Activated CD4-positive, alpha-beta memory T cell treated with anti-CD3 and anti-CD28 coated beads, Interleukin-2, amount 10 ng/mL, durations not matched to agents 7 days and 5 days (primary cell): Measurements from ENCODE around the gene MICAL2. TPM values are rescaled to one million over a fixed set of nuclear protein-coding genes. Genes with fewer than 3 reads are reported as not detected.
"Not testable (repeated sequence)": the region's sequence is repeated elsewhere in the genome, so short reads cannot be mapped to it uniquely, and the experiment has no call there.

Experiments used
- CTCF ChIA-PET: fragments of 350-600 bp; sonication (Branson Sonifier 250); formaldehyde crosslinking; loops from one replicate; lab custom pipeline; 2021; ENCODE audit warnings: antibody characterized with exemption, inconsistent platforms; lab: Charles Lee
- POLR2A ChIA-PET: fragments of 350-600 bp; sonication (Branson Sonifier 250); formaldehyde crosslinking; loops from one replicate; lab custom pipeline; 2021; ENCODE audit warnings: antibody characterized with exemption; lab: Charles Lee
- DNase-seq: peaks from one replicate; pipeline ENCODE4 v3.0.0-alpha.2; 2020
- H3K27ac Mint-ChIP-seq: one replicate; pipeline ENCODE4 v1.8.0; 2021; ENCODE audit warnings: mild to moderate bottlenecking, mixed read lengths
- H3K27me3 Mint-ChIP-seq: one replicate; pipeline ENCODE4 v1.8.0; 2021; ENCODE audit warnings: mixed read lengths
- H3K36me3 Mint-ChIP-seq: one replicate; pipeline ENCODE4 v1.8.0; 2021; ENCODE audit warnings: low read depth, mixed read lengths
- H3K4me1 Mint-ChIP-seq: one replicate; pipeline ENCODE4 v1.8.0; 2021; ENCODE audit warnings: mixed read lengths
- H3K4me3 Mint-ChIP-seq: one replicate; pipeline ENCODE4 v1.8.0; 2021; ENCODE audit warnings: mild to moderate bottlenecking, mixed read lengths
- H3K9me3 Mint-ChIP-seq: one replicate; pipeline ENCODE4 v1.8.0; 2021; ENCODE audit warnings: mixed read lengths
- total RNA-seq, 2 experiments: library from RNA; stranded (reverse); gene quantifications; one replicate each; pipeline ENCODE4 v1.2.3, GENCODE V29; 2021

MICAL2 gene
- total RNA-seq, 2 experiments from 2014 or later = 135 to 143 TPM

DNA sequence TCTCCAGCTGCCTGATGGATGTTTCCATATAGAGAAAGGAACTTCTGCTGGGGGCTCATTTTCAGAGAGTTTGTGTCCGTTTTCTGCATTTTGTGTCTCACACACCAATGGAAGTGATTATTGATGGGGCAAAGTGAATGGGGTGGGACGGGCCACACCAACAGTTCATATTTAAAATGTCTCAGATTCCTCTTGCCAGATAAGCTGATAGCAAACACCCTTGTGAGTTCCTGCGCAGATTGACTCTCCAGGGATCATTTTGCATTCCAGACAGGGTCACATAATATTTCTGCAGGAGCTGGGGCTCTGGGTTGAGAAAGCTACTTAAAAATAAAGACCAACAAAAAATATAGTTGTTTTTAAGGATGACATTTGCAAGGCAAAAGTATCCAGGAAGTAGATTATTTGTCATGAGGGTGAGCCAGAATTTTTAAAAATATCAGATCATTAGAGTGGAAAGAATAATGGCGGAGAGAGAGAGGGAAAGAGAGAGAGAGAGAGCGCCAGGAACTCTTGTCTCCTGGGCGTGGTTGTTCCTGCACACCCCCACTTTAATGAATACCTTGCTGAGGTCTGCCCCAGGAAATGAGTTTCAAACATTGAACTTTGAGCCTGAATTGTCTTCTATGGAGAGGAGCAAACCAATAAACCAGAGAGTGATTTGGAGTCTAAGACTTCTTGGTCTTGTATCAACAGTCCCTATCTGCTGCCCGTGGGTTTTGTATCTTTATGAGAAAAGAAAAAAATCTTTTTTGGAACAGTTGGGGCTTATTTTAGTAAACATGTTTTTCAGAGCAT lies 33.3 kb downstream of the MICAL2 start:
- no peaks in the 10 kb centered on the region for H3K27me3 Mint-ChIP-seq
- POLR2A ChIA-PET = interaction anchor here (0.8 to 2.8 kb wide), 12 partner anchors 9 to 81 kb away, joined by 3 to 10 read pairs (median 4); partner anchors contain the start of gene MICAL2

GRCh38 chr11:12144330-12145174 lies 34.2 kb downstream of the MICAL2 start:
- Mint-ChIP-seq H3K27me3 (no peaks in the 10 kb centered on the region), H3K36me3 (peaks cover 62% of the 10 kb centered on the region), H3K4me3 (no peak overlapping the region), H3K9me3 (peaks cover 2% of the 10 kb centered on the region), H3K27ac (peak overlapping the region; percentile 70), H3K4me1 (peaks cover 75% of the 10 kb centered on the region)
- ChIA-PET POLR2A (interaction anchor here (1.0 to 2.2 kb wide), 10 partner anchors 10 to 57 kb away, joined by 3 to 10 read pairs (median 4); partner anchors contain the start of gene MICAL2), CTCF (no interaction called here)
- no peak for DNase-seq

More for the DNA sequence above, 33.3 kb downstream of the MICAL2 start:
- H3K4me3 Mint-ChIP-seq = no peak overlapping the region
- H3K9me3 Mint-ChIP-seq = peaks cover 2% of the 10 kb centered on the region
- CTCF ChIA-PET = interaction anchor here (0.7 to 1.8 kb wide), 3 partner anchors 21 to 1010 kb away, joined by 3 to 5 read pairs (median 4); no protein-coding TSS in a partner anchor
- H3K36me3 Mint-ChIP-seq = peaks cover 59% of the 10 kb centered on the region
- DNase-seq = no peak
- H3K27ac Mint-ChIP-seq = peak overlapping the region; percentile 70
- H3K4me1 Mint-ChIP-seq = peaks cover 66% of the 10 kb centered on the region

DNA sequence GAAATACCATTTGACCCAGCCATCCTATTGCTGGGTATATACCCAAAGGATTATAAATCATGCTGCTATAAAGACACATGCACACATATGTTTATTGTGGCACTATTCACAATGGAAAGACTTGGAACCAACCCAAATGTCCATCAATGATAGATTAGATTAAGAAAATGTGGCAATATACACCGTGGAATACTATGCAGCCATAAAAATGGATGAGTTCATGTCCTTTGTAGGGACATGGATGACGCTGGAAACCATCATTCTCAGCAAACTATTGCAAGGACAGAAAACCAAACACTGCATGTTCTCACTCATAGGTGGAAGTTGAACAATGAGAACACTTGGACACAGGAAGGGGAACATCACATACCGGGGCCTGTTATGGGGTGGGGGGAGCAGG lies 36.3 kb downstream of the MICAL2 start:
- not testable (repeated sequence) for DNase-seq, H3K27me3 Mint-ChIP-seq, H3K4me3 Mint-ChIP-seq, H3K9me3 Mint-ChIP-seq, H3K27ac Mint-ChIP-seq
- peaks cover 45% of the 10 kb centered on the region for H3K36me3 Mint-ChIP-seq
- ChIA-PET CTCF (interaction anchor here (2.3 kb wide), 1 partner anchor 11 kb away, joined by 9 read pairs; no protein-coding TSS in a partner anchor), POLR2A (interaction anchor here (2.0 to 2.9 kb wide), 2 partner anchors 11 to 17 kb away, joined by 8 to 10 read pairs; no protein-coding TSS in a partner anchor)
- H3K4me1 Mint-ChIP-seq = peaks cover 81% of the 10 kb centered on the region

- ChIA-PET CTCF (interaction anchor here (2.3 kb wide), 1 partner anchor 9 kb away, joined by 9 read pairs; no protein-coding TSS in a partner anchor), POLR2A (interaction anchor here (0.8 to 2.9 kb wide), 4 partner anchors 10 to 19 kb away, joined by 3 to 10 read pairs (median 7); no protein-coding TSS in a partner anchor)
- H3K9me3 Mint-ChIP-seq = peaks cover 2% of the 10 kb centered on the region
- no peak overlapping the region for H3K4me3 Mint-ChIP-seq
- H3K4me1 Mint-ChIP-seq = peaks cover 76% of the 10 kb centered on the region
- H3K27me3 Mint-ChIP-seq = no peaks in the 10 kb centered on the region
- peak overlapping the region; percentile 31 for H3K27ac Mint-ChIP-seq
- no peak for DNase-seq
- H3K36me3 Mint-ChIP-seq = peaks cover 41% of the 10 kb centered on the region
Observed at GRCh38 chr11:12147827-12148226, 37.4 kb downstream of the MICAL2 start.

GRCh38 chr11:12148466-12148865 lies 38.1 kb downstream of the MICAL2 start:
- H3K27ac Mint-ChIP-seq = peak overlapping the region; percentile 88
- peaks cover 40% of the 10 kb centered on the region for H3K36me3 Mint-ChIP-seq
- CTCF ChIA-PET = interaction anchor here (2.3 kb wide), 1 partner anchor 9 kb away, joined by 9 read pairs; no protein-coding TSS in a partner anchor
- POLR2A ChIA-PET = interaction anchor here (0.8 to 2.9 kb wide), 5 partner anchors 9 to 19 kb away, joined by 3 to 11 read pairs (median 8); no protein-coding TSS in a partner anchor
- H3K27me3 Mint-ChIP-seq = no peaks in the 10 kb centered on the region
- peaks cover 72% of the 10 kb centered on the region for H3K4me1 Mint-ChIP-seq
- no peak for DNase-seq
- no peak overlapping the region for H3K4me3 Mint-ChIP-seq
- peaks cover 2% of the 10 kb centered on the region for H3K9me3 Mint-ChIP-seq

DNA sequence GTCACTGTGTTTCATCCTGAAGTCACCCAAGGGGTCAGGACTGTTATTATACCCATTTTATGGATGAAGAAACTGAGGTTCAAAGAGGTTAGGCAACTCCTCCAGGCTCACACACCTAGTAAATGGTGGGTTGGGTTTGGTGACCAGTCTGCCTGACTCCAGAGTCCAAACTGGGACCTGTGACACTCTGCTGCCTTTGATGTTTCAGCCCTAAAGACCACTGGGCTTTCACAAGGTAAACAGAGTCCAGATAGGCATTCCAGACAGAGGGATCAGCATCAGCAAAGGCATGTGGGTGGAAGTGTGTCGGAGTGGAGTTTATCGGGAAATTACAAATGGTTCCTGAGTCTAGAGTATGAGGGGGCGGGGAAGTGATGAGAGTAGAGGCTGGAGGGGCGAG lies 38.5 kb downstream of the MICAL2 start:
- Mint-ChIP-seq H3K27me3 (no peaks in the 10 kb centered on the region), H3K27ac (peak overlapping the region; percentile 88), H3K9me3 (peaks cover 2% of the 10 kb centered on the region)

DNA sequence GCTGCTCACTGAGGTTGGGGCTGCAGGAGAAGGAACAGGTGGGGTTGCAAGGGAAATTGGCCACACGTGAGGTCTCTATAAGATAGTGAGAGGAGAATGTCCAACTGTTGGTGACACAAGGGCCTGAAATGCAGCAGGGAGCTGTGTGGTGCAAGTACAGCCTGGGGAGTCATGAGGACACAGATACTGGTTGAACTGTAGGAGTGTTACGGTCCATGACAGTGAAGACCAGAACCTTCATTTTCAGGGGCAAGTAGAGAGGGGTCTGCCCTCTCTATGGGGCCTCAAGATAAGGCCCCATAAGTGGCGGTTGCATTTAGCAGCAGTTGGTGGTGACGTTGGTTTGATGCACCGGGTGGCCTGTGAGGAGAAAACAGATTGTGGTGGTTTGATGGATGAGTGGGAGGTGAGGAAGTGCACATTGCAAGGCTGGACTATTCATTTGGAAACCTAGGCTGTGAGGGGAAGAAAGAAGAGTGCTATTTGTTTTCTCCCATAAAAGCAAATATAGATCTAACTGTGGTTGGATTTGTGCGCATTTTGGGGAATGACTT lies 39.4 kb downstream of the MICAL2 start:
- POLR2A ChIA-PET = interaction anchor here (0.9 to 2.9 kb wide), 7 partner anchors 10 to 38 kb away, joined by 3 to 13 read pairs (median 7); no protein-coding TSS in a partner anchor
- peaks cover 65% of the 10 kb centered on the region for H3K4me1 Mint-ChIP-seq
- peak; percentile 50 for DNase-seq
- peak overlapping the region; percentile 88 for H3K27ac Mint-ChIP-seq
- H3K36me3 Mint-ChIP-seq = peaks cover 43% of the 10 kb centered on the region
- no peaks in the 10 kb centered on the region for H3K27me3 Mint-ChIP-seq
- CTCF ChIA-PET = interaction anchor here (1.2 to 1.5 kb wide), 2 partner anchors 25 to 139 kb away, joined by 3 to 4 read pairs; no protein-coding TSS in a partner anchor
- H3K9me3 Mint-ChIP-seq = peaks cover 2% of the 10 kb centered on the region
- no peak overlapping the region for H3K4me3 Mint-ChIP-seq

More for the DNA sequence above, 38.5 kb downstream of the MICAL2 start:
- POLR2A ChIA-PET = interaction anchor here (0.9 to 2.9 kb wide), 5 partner anchors 9 to 28 kb away, joined by 3 to 11 read pairs (median 8); no protein-coding TSS in a partner anchor
- DNase-seq = no peak
- Mint-ChIP-seq H3K36me3 (peaks cover 41% of the 10 kb centered on the region), H3K4me1 (peaks cover 72% of the 10 kb centered on the region), H3K4me3 (no peak overlapping the region)
- CTCF ChIA-PET = interaction anchor here (2.3 kb wide), 1 partner anchor 8 kb away, joined by 9 read pairs; no protein-coding TSS in a partner anchor

DNA sequence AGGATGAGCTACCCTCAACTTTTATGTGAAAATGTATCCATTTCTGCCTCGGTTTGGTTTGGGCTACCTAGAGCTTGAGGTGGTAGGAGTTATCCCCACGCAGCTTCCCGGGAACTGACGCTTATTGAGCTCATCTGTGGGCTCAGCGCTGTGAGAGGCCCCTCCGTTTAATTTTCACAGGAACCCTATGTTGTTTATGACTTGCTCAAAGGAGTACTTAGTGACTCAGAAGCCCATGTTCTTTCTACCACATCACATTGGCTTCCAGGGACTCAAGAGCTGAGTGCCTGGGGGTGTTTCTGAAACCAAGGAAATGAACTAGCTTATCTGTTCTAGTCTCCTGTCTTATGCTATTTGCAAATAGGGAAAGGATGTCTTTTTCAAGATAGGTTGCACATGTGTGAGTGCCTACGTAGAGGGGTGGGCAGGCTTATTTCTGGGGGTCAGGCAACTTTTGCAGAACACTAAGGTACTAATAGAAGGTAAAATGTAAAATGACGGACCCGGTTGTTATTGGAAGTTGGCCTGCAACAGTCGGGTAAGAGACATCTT lies 40.5 kb downstream of the MICAL2 start:
- Mint-ChIP-seq H3K4me1 (peaks cover 64% of the 10 kb centered on the region), H3K4me3 (no peak overlapping the region), H3K27ac (peak overlapping the region; percentile 88), H3K36me3 (peaks cover 47% of the 10 kb centered on the region), H3K27me3 (no peaks in the 10 kb centered on the region), H3K9me3 (peaks cover 2% of the 10 kb centered on the region)
- peak; percentile 46 for DNase-seq
- POLR2A ChIA-PET = interaction anchor here (0.6 to 2.8 kb wide), 21 partner anchors 9 to 227 kb away, joined by 3 to 13 read pairs (median 5); partner anchors contain the start of gene PARVA
- CTCF ChIA-PET = interaction anchor here (1.0 to 1.6 kb wide), 8 partner anchors 12 to 138 kb away, joined by 3 to 7 read pairs (median 4); no protein-coding TSS in a partner anchor

- POLR2A ChIA-PET = interaction anchor here (1.1 to 2.4 kb wide), 2 partner anchors 8 to 31 kb away, joined by 4 to 13 read pairs; no protein-coding TSS in a partner anchor
- no peaks in the 10 kb centered on the region for H3K27me3 Mint-ChIP-seq
- H3K4me3 Mint-ChIP-seq = no peak overlapping the region
- peaks cover 47% of the 10 kb centered on the region for H3K36me3 Mint-ChIP-seq
- H3K27ac Mint-ChIP-seq = peak overlapping the region; percentile 17
- no peak for DNase-seq
- CTCF ChIA-PET = interaction anchor here (0.6 to 1.5 kb wide), 2 partner anchors 53 to 107 kb away, joined by 3 read pairs; no protein-coding TSS in a partner anchor
- peaks cover 76% of the 10 kb centered on the region for H3K4me1 Mint-ChIP-seq
- H3K9me3 Mint-ChIP-seq = no peaks in the 10 kb centered on the region
Observed at GRCh38 chr11:12152321-12152720, 41.9 kb downstream of the MICAL2 start.

- H3K4me3 Mint-ChIP-seq = no peak overlapping the region
- H3K4me1 Mint-ChIP-seq = peaks cover 78% of the 10 kb centered on the region
- ChIA-PET CTCF (no interaction called here), POLR2A (interaction anchor here (1.6 kb wide), 1 partner anchor 18 kb away, joined by 3 read pairs; no protein-coding TSS in a partner anchor)
- DNase-seq = no peak
- no peaks in the 10 kb centered on the region for H3K27me3 Mint-ChIP-seq
- peak overlapping the region; percentile 85 for H3K27ac Mint-ChIP-seq
- H3K9me3 Mint-ChIP-seq = no peaks in the 10 kb centered on the region
- peaks cover 42% of the 10 kb centered on the region for H3K36me3 Mint-ChIP-seq
Observed at GRCh38 chr11:12154871-12155668, 44.7 kb downstream of the MICAL2 start.

- DNase-seq = no peak
- Mint-ChIP-seq H3K36me3 (peaks cover 42% of the 10 kb centered on the region), H3K27me3 (no peaks in the 10 kb centered on the region), H3K27ac (peak overlapping the region; percentile 85), H3K4me3 (no peak overlapping the region), H3K4me1 (peaks cover 76% of the 10 kb centered on the region), H3K9me3 (no peaks in the 10 kb centered on the region)
- CTCF ChIA-PET = no interaction called here
- POLR2A ChIA-PET = interaction anchor here (4.0 kb wide), 1 partner anchor 43 kb away, joined by 19 read pairs; no protein-coding TSS in a partner anchor
Observed at GRCh38 chr11:12155696-12156095, 45.3 kb downstream of the MICAL2 start.
